CD4-positive, alpha-beta T cell treated with Interleukin-4 for 1 hour (primary cell): ENCODE measurements around the gene NLGN1.

Experiments
- DNase-seq, 2 donors: peaks; one replicate each; pipeline ENCODE4 v3.0.0-alpha.2; 2020 to 2022

The NLGN1 gene

DNA sequence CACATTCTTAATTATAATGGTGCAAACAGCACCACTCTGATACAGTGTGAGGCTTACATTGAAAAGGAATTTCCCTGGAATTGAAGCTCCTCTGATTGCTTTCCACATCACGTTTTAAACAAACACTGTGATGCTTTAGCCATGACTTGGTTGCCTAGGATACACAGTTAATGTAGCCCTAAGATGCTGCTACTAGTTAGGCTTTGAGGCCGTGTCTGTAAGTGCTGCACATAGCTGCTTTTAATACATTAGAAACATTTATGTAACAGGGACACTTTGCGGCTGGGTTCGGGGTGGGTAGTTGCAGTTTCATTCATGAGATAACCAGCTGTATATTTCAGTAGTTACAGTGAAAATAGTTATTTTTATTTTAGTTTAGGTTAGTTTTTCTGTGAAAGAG, 334.7 kb downstream of the NLGN1 start:
- no peak for DNase-seq

DNA sequence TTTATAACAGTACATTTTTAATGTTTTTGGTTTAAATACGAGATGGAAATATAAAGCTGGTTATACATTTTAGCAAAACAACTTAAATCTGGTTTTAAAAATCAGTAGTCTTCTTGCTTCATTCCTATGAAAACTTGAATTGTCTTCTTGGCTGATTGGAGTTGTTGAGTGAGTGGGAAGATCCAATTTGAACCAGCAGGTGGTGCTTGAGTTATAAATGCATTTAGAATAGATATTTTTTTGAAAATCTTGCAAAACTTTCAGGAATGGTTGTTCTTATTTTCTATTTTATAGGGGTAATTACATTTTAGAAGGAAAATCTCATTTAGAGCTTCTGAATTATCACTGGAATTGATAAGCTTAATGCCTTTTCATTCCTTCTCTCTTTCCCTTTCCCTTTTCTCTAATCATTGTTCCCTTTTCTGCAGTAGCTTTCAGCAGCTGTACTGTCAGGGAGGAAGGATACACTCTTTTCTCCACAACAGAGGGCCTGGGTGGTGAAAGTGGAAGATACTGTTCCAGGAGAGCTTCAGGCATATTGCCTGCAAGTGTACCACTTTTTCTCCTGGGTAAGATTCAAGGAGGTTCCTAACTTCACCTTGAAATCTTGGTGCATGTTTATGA, 335.6 kb downstream of the NLGN1 start:
- no peak for DNase-seq

DNA sequence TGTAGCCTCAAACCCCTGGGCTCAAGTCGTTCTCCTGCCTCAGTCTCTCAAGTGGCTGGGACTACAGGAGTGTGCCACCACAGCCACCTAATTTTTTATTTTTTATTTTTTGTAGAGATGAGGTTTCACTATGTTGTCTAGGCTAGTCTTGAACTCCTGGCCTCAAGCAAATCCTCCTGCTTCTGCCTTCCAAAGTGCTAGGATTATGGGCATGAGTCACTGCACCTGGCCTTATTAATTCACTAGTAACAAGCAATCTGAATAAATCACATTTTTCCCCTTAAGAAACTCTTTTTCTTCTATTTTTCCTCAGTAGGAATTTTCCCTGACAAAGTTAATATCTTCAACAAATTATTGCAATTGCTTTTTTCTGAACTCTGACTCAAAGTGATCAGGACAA, 336.9 kb downstream of the NLGN1 start:
- no peak for DNase-seq

DNA sequence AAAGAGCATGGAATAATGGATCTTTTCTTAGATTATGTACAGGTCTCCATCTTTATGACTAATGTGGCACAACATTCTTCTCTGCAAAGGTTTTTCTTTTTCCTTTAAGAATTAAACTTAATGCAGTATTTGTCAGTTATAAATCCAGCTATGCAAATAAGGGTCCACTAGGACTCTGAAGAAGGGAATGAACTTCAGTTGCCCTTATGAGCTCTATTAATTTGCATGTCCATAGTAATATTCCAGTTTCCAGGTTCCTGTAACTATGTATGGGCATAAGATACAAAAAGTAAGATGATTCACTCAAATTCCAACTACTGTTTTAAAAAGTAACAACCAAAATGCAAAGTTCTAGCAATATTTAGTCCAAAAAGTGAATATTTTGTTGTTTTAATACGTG, 337.4 kb downstream of the NLGN1 start:
- DNase-seq = no peak

DNA sequence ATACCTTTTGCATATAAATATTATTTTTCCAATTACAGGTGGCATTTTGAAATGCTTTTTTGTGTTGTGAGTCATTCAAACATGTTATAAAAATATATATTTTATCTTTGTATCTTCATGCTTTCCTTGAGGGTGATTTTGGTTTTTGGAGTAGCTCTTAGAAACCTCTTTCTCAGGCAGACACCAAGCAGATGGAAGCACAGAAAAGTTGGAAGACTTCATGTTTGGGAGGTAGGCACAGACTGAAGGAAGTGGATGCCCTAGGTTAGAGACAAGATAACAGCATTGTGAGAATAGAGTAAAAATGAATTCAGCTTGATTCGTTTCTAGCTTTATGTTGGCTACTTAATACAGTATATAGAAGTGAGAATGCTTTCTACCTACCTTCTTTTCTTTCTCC, 338.3 kb downstream of the NLGN1 start:
- DNase-seq = no peak

DNA sequence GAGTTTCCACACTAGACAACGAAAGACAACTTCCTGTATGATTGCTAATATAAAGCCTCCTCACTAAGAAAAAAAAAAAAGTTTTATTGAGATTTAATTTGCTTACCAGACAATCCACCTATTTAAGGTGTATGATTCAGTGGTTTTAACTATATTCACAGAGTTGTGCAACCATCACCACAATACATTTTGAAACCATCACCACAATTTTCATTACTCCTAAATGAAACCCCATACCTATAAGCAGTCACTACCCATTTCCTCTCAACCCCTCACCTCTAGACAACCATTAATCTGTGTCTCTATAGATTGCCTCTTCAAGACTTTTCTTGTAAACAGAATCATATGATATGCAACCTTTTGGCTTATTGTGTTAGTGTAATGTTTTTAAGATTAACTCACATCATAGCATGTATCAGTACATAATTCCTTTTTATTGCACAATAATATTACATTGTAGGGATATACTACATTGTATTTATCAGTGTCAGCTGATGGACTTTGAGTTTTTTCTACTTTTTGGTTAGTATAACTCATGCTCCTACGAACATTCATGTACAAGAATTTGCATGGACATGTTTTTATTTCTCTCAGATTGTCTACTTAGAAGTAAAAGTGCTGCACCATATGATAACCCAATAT, 339.7 kb downstream of the NLGN1 start:
- no peak for DNase-seq

DNA sequence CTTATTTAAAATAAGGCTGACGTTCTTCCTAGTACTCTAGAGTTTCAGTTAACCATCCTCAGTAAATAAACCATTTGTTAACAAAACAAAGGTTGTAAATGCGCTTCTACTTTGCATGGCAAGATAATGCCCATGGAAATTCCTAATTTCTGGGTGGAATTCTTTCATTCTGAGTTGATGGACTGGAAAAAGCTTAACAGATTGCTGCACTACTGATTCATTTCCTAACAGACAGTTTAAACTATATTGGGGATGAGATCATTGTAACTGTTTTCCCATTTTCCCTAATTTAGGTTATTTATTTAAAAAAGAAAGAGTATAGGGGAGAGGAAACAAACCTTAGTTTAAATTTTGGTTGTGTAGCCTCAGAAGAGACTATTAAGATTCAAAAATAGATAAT, 342.2 kb downstream of the NLGN1 start:
- no peak for DNase-seq

DNA sequence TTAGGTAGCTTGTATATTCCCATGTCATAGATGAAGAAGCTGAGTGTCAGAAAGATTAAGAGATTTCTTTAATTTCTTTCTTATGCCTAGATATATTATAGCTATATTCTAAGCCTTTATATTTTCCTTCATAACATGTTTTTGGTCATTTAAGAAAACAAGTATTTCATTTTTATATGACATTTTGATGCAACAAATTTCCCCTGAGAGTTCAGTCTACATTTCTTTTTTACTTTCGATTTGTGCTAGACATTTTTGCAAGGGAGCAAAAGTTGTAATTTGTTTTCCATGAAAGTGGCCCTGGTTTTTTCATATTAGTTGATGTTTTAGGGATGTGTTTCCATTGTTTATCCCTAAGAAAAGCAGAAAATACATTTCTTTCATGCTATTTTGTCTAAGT, 344.9 kb downstream of the NLGN1 start:
- no peak for DNase-seq

DNA sequence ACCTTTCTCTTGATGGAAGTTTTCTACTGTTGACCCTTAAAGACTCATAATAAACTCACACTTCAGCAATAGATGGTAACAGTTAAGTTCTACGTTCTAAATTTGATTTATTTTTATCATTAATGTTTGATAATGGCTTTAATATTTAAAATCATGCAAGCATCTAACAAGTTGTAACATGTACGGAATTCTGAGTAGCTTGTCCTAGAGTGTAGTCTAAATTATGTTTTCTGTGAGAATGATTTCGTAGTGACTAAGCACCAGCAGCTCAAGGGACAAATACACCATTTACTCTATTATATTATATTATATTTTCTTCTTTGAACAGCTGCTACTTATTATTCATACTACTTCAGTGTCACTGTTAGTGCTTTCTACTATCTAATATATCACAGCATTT, 345.6 kb downstream of the NLGN1 start:
- no peak for DNase-seq

DNA sequence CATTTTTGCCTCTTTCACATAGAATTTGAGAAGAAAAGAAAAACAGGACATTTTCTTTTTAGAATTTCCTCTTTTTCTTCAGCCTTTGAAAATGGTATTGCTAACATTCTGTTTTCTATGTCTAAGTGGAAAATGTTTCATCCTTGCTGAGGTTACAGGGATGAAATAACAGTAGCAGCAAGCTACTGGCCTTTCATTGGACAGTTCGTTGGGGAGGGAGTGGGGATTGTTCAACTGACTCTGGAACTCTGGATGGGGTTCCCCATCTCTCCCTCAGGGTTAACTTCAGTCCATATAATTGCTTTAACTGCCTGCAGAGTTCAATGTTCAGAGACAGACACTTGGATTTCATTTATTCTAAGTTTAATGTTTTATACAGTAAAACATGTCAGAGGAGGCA, 346.0 kb downstream of the NLGN1 start:
- no peak for DNase-seq

DNA sequence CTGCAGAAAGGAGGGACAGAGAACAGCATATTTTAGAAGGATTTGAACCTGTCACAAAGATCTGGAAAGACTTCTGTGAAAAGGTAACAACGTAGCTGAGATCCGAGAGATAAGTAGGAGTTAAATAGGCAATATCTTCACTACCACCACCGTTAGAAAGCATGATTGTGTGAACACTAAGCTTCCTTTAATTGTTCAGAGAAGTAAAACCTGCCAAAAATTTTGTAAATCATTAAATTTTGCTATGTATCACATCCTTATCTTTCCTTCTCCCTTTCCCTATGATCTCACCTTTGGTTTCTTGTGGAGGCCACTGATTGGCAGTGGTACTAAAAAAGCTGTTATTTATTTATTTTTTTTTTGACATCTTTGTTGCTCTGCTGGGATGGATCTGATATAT, 346.9 kb downstream of the NLGN1 start:
- no peak for DNase-seq

DNA sequence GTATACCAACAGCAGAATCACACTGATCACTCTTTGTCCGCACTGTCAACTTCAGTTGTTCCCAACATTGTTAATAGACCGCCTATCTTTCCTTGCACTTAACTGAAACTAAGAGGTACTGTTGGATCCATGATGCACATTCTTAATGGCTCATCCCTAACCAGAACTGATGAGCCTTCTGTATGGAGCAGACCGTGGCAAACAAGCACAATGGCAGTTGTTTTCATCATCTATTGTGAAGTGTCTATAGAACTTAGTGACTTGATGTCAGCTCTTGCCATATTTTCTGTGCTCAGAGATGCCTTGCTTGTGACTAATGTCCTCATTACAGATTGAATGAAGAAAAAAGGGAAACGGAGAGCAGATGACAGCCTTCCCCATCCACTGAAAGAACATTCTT, 347.4 kb downstream of the NLGN1 start:
- no peak for DNase-seq

DNA sequence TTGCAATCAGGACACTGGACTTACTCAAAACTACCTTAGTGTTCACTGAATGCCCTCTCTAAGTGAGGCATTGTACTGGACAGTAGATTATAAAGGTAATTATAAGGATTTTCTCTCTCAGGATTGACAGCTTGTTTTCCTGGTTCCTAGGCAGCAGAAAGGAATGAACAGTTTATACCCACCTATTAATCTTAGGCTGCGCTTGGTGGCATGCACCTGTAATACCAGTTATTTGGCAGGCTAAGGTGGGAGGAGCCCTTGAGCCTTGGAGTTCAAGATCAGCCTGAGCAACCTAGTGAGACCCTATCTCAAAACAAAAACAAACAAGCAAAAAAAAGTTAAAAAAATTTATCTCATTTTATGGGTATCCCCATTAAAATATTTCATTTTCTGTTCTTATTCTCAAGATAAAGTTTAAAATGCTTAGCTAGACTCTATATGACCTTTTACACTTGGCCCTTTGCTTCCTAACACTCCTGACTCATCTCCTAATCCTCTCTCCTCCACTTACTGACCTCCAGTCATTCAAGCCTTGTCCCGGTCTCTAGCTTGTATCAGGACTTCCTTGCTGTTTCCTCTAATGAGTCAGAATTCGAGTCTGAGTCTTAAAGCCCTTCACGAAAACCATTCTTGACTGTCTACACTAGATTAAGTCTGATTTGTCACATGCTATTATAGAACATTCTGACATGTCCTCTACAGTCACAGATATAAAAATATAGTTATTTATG, 348.6 kb downstream of the NLGN1 start:
- no peak for DNase-seq

DNA sequence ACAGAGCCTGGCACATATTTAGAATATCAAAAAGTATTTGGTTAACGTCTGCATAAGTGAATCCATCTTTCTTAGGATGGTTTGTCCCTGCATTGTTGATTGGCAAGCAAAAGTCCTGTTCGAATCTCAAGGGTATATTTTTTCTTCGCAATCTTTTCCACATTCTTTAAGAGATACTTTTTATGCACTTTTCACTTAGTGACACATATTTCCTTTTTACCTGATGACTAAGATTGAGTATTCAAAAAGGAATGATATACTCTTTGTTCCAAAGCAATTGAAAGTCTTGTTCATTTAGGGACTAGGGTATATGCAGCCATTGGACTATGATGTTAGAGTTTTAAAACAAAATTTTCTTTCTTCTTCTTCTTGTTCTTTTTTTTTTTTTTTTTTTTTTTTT, 349.9 kb downstream of the NLGN1 start:
- DNase-seq = no peak

DNA sequence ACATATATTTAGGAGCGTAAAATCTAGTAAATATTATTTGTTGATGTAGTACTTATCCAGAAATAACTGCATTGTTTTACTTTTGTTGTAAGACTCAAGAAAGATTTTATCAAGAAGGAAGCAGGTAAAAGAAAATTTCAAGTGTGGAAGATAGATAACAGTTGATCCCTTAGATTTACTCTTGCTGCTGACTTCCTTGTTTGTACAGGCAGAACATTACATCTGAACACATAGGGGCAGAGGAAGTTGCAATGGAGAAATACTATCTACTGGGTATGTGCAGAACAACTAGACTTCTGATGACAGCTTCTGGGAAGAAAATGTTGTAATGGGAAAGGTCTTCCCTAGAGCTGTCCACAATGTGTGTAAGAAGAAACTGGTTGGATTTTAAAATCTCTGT, 350.6 kb downstream of the NLGN1 start:
- DNase-seq = no peak

DNA sequence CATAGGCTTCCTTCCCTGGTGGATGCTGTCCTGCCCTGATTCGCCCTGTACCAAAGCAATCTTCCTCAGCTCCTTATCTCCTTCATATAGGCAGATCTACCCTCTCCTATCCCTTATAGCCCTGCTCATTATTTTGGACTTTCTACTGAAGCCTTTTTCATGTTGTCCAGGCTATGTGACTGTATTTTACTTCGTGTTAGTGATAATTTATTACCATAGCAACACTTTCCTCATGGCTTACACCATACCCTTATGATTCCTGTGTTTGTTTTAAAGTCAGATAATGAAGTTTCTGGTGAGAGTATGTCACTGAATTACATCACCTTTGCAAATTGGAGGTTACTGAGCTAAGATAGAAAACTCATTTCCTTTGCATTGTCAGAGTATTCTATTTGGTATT, 352.6 kb downstream of the NLGN1 start:
- no peak for DNase-seq

DNA sequence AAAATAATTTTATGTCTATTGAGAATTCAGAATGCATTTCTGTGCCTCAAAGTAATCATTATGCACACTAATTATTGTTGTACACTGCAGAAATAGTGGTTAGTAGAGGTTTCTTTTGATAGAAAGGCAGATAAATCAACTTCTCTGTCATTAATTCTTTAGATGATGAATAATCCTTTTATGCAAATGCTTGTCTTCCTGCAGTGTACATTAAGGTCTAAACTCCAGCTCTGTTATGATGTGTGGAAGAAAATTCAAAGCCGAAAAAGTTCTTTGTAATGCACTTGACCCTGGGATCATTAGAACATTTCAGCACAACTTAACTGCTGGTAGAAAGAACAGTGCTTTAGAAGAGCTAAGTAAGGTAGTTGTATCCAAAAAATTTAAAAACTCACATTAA, 353.0 kb downstream of the NLGN1 start:
- no peak for DNase-seq

DNA sequence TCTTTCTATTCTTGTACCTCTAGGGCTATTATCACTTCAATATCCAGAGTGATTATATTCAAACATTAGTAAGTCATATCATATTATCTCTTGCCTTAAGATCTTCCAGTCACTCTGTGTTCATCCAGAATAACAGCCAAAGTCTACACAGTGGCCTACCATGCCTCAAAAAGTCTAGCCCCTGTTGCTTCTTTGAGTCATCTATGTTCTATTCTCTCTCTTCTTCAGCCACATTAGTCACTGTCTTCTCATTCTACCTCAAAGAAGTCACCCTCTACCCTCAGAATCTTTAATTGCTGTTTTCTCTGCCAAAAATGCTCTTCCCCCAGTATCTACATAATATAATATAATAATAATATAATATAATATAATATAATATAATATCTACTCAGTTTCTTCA, 356.0 kb downstream of the NLGN1 start:
- no peak for DNase-seq

DNA sequence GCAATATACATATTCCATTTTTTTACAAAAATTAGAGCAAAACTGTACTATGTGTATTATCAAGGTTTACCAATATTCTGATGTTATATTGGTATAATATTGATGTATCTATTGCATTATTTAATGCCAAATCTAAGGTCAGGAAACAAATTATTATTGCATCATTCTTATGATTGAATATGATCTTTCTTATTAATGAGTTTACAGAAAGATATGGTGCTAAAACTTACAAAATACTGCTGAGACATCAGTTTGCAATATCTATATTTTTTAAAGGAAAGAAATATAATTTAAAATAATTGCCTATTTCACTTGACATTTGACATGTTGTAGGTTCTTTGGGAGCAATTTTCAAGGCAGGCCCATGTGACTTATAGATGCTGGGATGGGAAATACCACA, 357.6 kb downstream of the NLGN1 start:
- no peak for DNase-seq

DNA sequence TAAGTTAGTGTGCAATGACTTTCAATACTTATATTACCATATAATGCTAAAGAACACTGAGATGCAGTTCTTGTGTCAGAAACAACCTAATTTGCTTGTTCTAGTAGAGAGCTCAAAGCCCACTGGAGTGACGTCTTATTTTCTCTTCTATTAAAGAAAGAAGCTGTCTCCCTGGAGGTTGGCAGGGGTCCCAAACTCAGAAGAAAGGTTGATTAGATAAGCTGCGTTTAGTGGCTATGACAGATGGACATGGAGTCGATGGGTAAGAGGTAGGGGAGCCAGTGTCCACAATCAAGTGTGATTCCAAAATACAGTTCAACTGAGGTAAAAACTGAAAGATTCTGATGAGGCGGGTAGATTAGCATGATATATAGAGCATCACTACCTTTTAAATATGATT, 363.6 kb downstream of the NLGN1 start:
- no peak for DNase-seq

DNA sequence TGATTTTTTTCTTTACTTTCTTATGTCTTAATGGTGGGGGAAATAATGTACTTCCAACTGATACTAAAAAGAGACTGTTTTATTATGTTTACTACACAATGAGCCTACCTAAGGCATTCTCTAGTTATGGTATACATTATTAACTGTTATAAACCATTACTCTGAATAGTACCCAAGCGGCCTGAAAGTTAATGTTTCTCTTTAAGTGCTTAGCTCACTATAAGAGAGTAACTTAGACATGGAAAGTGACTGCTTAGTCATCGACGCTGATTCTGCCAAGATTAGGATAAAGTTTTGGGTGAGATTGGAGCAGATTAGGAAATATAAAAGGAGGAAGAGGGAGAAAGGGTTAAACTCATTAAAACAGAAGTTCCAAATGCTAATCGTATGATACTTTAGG, 365.0 kb downstream of the NLGN1 start:
- no peak for DNase-seq

DNA sequence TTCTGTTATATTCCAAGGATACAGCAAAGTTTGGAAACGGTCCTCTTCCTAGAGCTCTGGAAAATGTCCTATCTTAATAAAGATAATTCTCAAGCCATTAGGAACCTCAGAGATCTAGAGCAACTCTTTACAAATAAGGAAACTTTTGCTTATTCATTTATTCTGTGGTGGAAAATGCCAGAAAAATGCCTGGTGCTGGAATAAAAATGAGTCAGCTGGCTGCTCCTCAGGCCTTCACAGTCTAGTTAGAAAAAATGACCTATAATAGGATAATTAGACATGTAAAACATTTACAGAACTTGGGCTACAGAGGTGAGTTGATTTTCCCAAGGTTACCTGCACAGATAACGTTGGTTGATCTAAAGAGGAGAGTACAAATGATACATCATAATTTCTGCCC, 372.5 kb downstream of the NLGN1 start:
- no peak for DNase-seq

DNA sequence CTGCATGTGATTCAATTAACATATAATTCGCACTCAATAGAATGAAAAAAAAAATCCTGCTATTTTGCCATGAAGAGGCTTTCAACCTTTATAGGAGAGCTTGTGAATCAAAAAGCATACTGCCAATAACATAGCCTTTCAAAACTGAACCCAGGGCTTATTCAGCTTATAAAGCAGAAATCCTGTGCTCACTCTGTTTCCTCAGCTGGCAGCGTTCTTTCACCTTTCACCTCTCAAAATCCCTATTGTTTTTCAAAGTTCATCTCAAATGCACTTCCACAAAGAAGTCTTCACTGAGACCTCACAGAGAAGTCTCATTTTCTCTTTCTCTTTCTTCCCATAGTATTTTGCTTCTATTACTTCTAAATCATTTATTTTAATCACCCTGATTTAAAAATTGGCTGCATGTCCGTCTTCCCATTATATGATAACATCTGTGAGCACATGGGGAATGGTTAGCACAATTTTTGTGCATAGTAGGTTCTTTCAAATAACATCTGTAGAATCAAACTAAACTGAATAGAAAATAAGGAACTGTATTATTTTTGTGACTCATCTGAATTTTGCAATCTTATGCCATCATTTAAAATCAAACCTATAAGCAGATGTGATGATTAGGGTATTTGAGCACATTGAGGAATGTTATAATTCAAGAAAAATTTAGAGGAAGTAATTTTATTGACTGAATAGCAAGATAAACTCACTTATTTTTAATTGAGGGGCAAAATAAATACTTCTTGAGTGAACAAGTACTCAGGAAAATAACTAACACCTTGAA, 373.4 kb downstream of the NLGN1 start:
- no peak for DNase-seq

DNA sequence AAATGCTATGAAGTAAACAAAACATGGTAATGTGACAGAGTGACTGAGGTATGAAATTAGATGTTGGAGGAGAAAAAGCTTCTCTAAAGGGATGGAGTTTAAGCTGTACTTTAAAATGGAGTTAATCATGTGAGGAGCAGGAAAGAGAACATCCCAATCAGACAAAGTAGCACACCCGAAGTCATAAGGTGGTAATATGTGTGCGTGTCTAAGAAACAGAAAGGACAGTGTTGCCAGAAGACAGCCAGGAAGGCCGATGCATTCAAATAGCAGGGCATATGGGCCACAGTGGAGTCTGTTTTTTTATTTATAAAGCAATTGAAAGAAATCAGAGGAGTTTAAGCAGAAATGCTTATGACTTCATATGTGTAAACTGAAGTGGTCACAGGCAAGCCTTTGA, 376.3 kb downstream of the NLGN1 start:
- no peak for DNase-seq
